K562 (cell line): ENCODE results near the gene CXCL1. TPM values are rescaled to one million over a fixed set of nuclear protein-coding genes. Genes with fewer than 3 reads are reported as not detected.
A peak's percentile ranks its signal among the peaks of the same experiment; 100 is the strongest.

ENCODE experiments used
- ATF6 ChIP-seq: sonication (generic); formaldehyde crosslinking; IDR thresholded peaks from 2 replicates; pipeline ENCODE4 v1.4.0; 2020; ENCODE audit warnings: mild to moderate bottlenecking, missing genetic modification reagents
- COPS2 ChIP-seq: fragments of 450-650 bp; conservative IDR thresholded peaks from 2 replicates; pipeline ENCODE4 v1.6.1; 2016; ENCODE audit warnings: mild to moderate bottlenecking, moderate library complexity
- CREB1 ChIP-seq, 2 experiments: sonication (generic) in 1 of 2; formaldehyde crosslinking in 1 of 2; IDR thresholded peaks; 2 replicates each; pipeline versions ENCODE4 v1.6.1 to v1.8.0; 2012 to 2022; ENCODE audit warnings: inconsistent platforms in 1 of 2, mild to moderate bottlenecking in 1 of 2, missing genetic modification reagents in 1 of 2, moderate library complexity in 1 of 2
- DNMT1 ChIP-seq: fragments of 450-650 bp; IDR thresholded peaks from 2 replicates; pipeline ENCODE4 v1.6.1; 2016; ENCODE audit warnings: antibody characterized with exemption, mild to moderate bottlenecking
- HNRNPL ChIP-seq: fragments of 200-400 bp; formaldehyde crosslinking; IDR thresholded peaks from 2 replicates; pipeline ENCODE4 v1.6.1; 2017; ENCODE audit warnings: low read depth, mild to moderate bottlenecking, low read length
- MTA1 ChIP-seq: fragments of 450-650 bp; IDR thresholded peaks from 2 replicates; pipeline ENCODE4 v1.6.1; 2017; ENCODE audit warnings: borderline replicate concordance
- NCOR1 ChIP-seq: fragments of 450-650 bp; IDR thresholded peaks from 2 replicates; pipeline ENCODE4 v1.6.1; 2016; ENCODE audit warnings: mild to moderate bottlenecking, moderate library complexity
- POU5F1 ChIP-seq: fragments of 150-350 bp; IDR thresholded peaks from 2 replicates; pipeline ENCODE4 v1.6.1; 2014; ENCODE audit warnings: borderline replicate concordance, low read length, low read depth, mild to moderate bottlenecking; ENCODE audit not compliant: partially characterized antibody
- PRDM10 ChIP-seq: fragments of 450-650 bp; IDR thresholded peaks from 2 replicates; pipeline ENCODE4 v1.6.1; 2018; ENCODE audit not compliant: partially characterized antibody
- RHOXF2B ChIP-seq: fragments of 250-450 bp; sonication (Bioruptor Pico); conservative IDR thresholded peaks from 2 replicates; pipeline ENCODE4 v1.5.1; 2021
- SMARCA5 ChIP-seq: fragments of 450-650 bp; IDR thresholded peaks from 2 replicates; pipeline ENCODE4 v1.6.1; 2016
- STAT5B ChIP-seq: fragments of 250-450 bp; sonication (Bioruptor Pico); IDR thresholded peaks from 2 replicates; pipeline ENCODE4 v1.8.0; 2021; ENCODE audit warnings: mild to moderate bottlenecking, inconsistent platforms
- TEAD1 ChIP-seq, 2 experiments: fragments of 450-650 bp in 1 of 2; sonication (generic) in 1 of 2; formaldehyde crosslinking; IDR thresholded peaks; 2 replicates each; pipeline versions ENCODE4 v1.4.0 to v1.8.0; 2020 to 2022; ENCODE audit warnings: mild to moderate bottlenecking in 2 of 2, missing genetic modification reagents in 1 of 2
- TEAD4 ChIP-seq, 2 experiments: sonication (generic) in 1 of 2; formaldehyde crosslinking in 1 of 2; IDR thresholded peaks; 2 replicates each; pipeline versions ENCODE4 v1.6.1 to v1.8.0; 2012 to 2022; ENCODE audit warnings: borderline replicate concordance in 1 of 2, inconsistent platforms in 1 of 2, low read length in 1 of 2, mild to moderate bottlenecking in 1 of 2, missing genetic modification reagents in 1 of 2
- ZBTB17 ChIP-seq: fragments of 450-650 bp; formaldehyde crosslinking; IDR thresholded peaks from 2 replicates; pipeline ENCODE4 v1.4.0; 2020; ENCODE audit warnings: mild to moderate bottlenecking
- ZBTB26 ChIP-seq: fragments of 450-650 bp; formaldehyde crosslinking; IDR thresholded peaks from 2 replicates; pipeline ENCODE4 v1.4.0; 2022; ENCODE audit warnings: missing genetic modification characterization
- ZNF436 ChIP-seq: fragments of 250-450, 450-650 bp; sonication (Bioruptor Pico); formaldehyde crosslinking; IDR thresholded peaks from 2 replicates; pipeline ENCODE4 v1.7.0; 2020; ENCODE audit warnings: mild to moderate bottlenecking
- ZNF707 ChIP-seq: fragments of 250-450 bp; sonication (Bioruptor Pico); conservative IDR thresholded peaks from 2 replicates; pipeline ENCODE4 v1.8.0; 2022; ENCODE audit warnings: inconsistent platforms, mild to moderate bottlenecking, moderate library complexity
- polyA plus RNA-seq, 8 experiments: library from polyadenylated mRNA; depleted of rRNA in 4 of 8; stranded (reverse) in 5 of 8; unstranded in 3 of 8; fragments of >200 nt; fragmentation: Nextera tagmentation in 2 of 8; fragmentation: Illumina TruSeq in 1 of 8; extraction: Ambion mirVana in 2 of 8; extraction: Trizol in 1 of 8; gene quantifications; 2 replicates each; pipeline versions ENCODE4 v1.2.1 to v1.2.3, GENCODE V29; 2011 to 2014; ENCODE audit warnings: inconsistent platforms in 1 of 8, missing spikeins in 1 of 8
- total RNA-seq, 7 experiments: library from RNA; depleted of rRNA in 6 of 7; stranded (reverse); fragments of >200 nt in 6 of 7; fragmentation: Illumina TruSeq in 2 of 7; extraction: Trizol in 2 of 7; gene quantifications; 2 replicates each; pipeline versions ENCODE4 v1.2.1 to v1.2.3, GENCODE V29; 2011 to 2021; ENCODE audit warnings: low replicate concordance in 1 of 7
- TF ChIP-seq, protein P1 (sequence below): sonication (generic); formaldehyde crosslinking; IDR thresholded peaks from 2 replicates; pipeline ENCODE4 v1.8.0; 2022; ENCODE audit warnings: mild to moderate bottlenecking, missing genetic modification reagents

The CXCL1 gene
- total and polyA plus RNA-seq, 9 of the 15 experiments (the other 6 are each of a cell fraction or from before 2014, with no cell fraction given), result 0.07 to 2.2 (median 0.32) TPM; not detected in 3

GRCh38 chr4:73832651-73833237 is 36.4 kb upstream of the CXCL1 start (continued):
- TF ChIP-seq TEAD4 (IDR thresholded peaks at IDR 0.05; ENCODE audit: low read length), result peak; percentile 98
- TF ChIP-seq TEAD4 (CRISPR knock-in tag; IDR thresholded peaks at IDR 0.05; ENCODE audit: borderline replicate concordance), result no peak
- no peak for TF ChIP-seq ZNF436 (CRISPR knock-in tag)
- no peak for TF ChIP-seq SMARCA5
- no peak for TF ChIP-seq ZBTB17 (CRISPR knock-in tag)
- TF ChIP-seq RHOXF2B, result no peak
- no peak for TF ChIP-seq ATF6
- no peak for TF ChIP-seq ZBTB26
- peak; percentile 64; the same call in 1 of the 2 replicates for TF ChIP-seq MTA1
- TF ChIP-seq STAT5B (CRISPR knock-in tag), result no peak
- TF ChIP-seq, protein P1, sequence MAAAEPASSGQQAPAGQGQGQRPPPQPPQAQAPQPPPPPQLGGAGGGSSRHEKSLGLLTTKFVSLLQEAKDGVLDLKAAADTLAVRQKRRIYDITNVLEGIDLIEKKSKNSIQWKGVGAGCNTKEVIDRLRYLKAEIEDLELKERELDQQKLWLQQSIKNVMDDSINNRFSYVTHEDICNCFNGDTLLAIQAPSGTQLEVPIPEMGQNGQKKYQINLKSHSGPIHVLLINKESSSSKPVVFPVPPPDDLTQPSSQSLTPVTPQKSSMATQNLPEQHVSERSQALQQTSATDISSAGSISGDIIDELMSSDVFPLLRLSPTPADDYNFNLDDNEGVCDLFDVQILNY (CRISPR knock-in tag), result no peak
- TF ChIP-seq POU5F1, result no peak
- TF ChIP-seq HNRNPL, result no peak
- TF ChIP-seq PRDM10, result no peak
- TF ChIP-seq COPS2, result no peak
- TF ChIP-seq NCOR1, result peak; percentile 93
- no peak for TF ChIP-seq DNMT1
- peak; percentile 47; the same call in 1 of the 2 replicates for TF ChIP-seq CREB1 (IDR thresholded peaks at IDR 0.05)
- no peak for TF ChIP-seq CREB1 (CRISPR knock-in tag; IDR thresholded peaks at IDR 0.05)
- no peak for TF ChIP-seq ZNF707 (CRISPR knock-in tag)
- no peak; a peak in 1 of 4 replicates for TF ChIP-seq TEAD1 (CRISPR knock-in tag; IDR thresholded peaks at IDR 0.05)
